ENCODE results near the gene KLF5.

DNA sequence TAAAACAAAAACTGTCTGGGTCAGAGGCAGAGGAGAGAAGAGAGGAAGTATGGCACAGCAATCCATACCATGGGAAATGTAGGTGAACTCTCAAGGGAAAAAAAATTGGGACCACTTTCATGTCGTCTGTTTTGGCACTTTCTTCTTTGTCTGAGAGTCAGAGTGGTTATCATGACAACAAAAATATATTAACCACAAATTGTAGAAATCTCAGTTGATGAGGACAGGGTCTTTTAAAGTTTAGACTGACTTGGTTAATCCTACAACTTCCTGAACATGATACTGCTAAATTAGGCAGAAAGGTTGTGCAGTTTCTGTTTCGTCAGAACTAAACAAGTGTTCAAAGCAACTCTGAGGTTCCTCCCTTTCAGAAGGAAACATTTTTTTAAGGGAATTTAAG is 15.2 kb downstream of the KLF5 start:
- TF ChIP-seq POLR2A (IDR thresholded peaks at IDR 0.05; ENCODE audit: extremely low read depth, insufficient read length) = no peak
- TF ChIP-seq, protein P1, sequence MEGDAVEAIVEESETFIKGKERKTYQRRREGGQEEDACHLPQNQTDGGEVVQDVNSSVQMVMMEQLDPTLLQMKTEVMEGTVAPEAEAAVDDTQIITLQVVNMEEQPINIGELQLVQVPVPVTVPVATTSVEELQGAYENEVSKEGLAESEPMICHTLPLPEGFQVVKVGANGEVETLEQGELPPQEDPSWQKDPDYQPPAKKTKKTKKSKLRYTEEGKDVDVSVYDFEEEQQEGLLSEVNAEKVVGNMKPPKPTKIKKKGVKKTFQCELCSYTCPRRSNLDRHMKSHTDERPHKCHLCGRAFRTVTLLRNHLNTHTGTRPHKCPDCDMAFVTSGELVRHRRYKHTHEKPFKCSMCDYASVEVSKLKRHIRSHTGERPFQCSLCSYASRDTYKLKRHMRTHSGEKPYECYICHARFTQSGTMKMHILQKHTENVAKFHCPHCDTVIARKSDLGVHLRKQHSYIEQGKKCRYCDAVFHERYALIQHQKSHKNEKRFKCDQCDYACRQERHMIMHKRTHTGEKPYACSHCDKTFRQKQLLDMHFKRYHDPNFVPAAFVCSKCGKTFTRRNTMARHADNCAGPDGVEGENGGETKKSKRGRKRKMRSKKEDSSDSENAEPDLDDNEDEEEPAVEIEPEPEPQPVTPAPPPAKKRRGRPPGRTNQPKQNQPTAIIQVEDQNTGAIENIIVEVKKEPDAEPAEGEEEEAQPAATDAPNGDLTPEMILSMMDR (IDR thresholded peaks at IDR 0.05; ENCODE audit: low read depth, low read length) = no peak

Data from NB4 (cell line).